ENCODE data around the gene SPRY2.

The SPRY2 gene

GRCh38 chr13:80341101-80341755 is at the start of gene SPRY2:
Gene SPRY2, minus strand, starts transcription at chr13:80341126. Its CDS starts 3,421 bp downstream, at chr13:80337705.
- in situ Hi-C loops (cut with HindIII; ENCODE audit: low sequenced_read_pairs): no loop called here
- peak within 1 kb of the TSS; percentile 95 for H3K4me3 ChIP-seq (ENCODE audit: low read depth, low read length)
- peak; percentile 98 for DNase-seq (ENCODE audit: low read depth, low spot score)
- TF ChIP-seq CTCF (IDR thresholded peaks at IDR 0.05; ENCODE audit: low read depth, low read length): no peak

GRCh38 chr13:80390338-80390737 is 49.4 kb upstream of the SPRY2 start:
- DNase-seq (ENCODE audit: low read depth, low spot score): no peak
- H3K4me3 ChIP-seq (ENCODE audit: low read depth, low read length): no peak overlapping the region
- TF ChIP-seq CTCF (IDR thresholded peaks at IDR 0.05; ENCODE audit: low read depth, low read length): no peak
- in situ Hi-C loops (cut with HindIII; ENCODE audit: low sequenced_read_pairs): no loop called here

GRCh38 chr13:80389073-80390038 is 48.4 kb upstream of the SPRY2 start:
- in situ Hi-C loops (cut with HindIII; ENCODE audit: low sequenced_read_pairs): no loop called here

GRCh38 chr13:80388506-80388905 is 47.6 kb upstream of the SPRY2 start:
- H3K4me3 ChIP-seq (ENCODE audit: low read depth, low read length): no peak overlapping the region
- no peak for TF ChIP-seq CTCF (IDR thresholded peaks at IDR 0.05; ENCODE audit: low read depth, low read length)
- in situ Hi-C loops (cut with HindIII; ENCODE audit: low sequenced_read_pairs): no loop called here
- DNase-seq (ENCODE audit: low read depth, low spot score): no peak

More at GRCh38 chr13:80389073-80390038, 48.4 kb upstream of the SPRY2 start:
- no peak for DNase-seq (ENCODE audit: low read depth, low spot score)
- TF ChIP-seq CTCF (IDR thresholded peaks at IDR 0.05; ENCODE audit: low read depth, low read length): no peak
- no peak overlapping the region for H3K4me3 ChIP-seq (ENCODE audit: low read depth, low read length)

GRCh38 chr13:80386592-80386991 is 45.7 kb upstream of the SPRY2 start:
- no peak overlapping the region for H3K4me3 ChIP-seq (ENCODE audit: low read depth, low read length)
- in situ Hi-C loops (cut with HindIII; ENCODE audit: low sequenced_read_pairs): no loop called here
- no peak for DNase-seq (ENCODE audit: low read depth, low spot score)
- no peak for TF ChIP-seq CTCF (IDR thresholded peaks at IDR 0.05; ENCODE audit: low read depth, low read length)

- DNase-seq (ENCODE audit: low read depth, low spot score): no peak
- no peak overlapping the region for H3K4me3 ChIP-seq (ENCODE audit: low read depth, low read length)
- in situ Hi-C loops (cut with HindIII; ENCODE audit: low sequenced_read_pairs): no loop called here
- TF ChIP-seq CTCF (IDR thresholded peaks at IDR 0.05; ENCODE audit: low read depth, low read length): no peak
Measured at GRCh38 chr13:80386002-80386401, 45.1 kb upstream of the SPRY2 start.
